ENCODE results near the gene DIP2B. TPM values are rescaled to one million over a fixed set of nuclear protein-coding genes. Genes with fewer than 3 reads are reported as not detected.

DIP2B gene
- total and polyA plus RNA-seq, 10 donors, result 5.6 to 96.4 (median 61.6) TPM

GRCh38 chr12:50562520-50563433 lies 58.0 kb downstream of the DIP2B start:
- peaks cover 13 to 88% (median 58%) of the 10 kb centered on the region in 6 donors for H3K4me1 ChIP-seq
- H3K36me3 ChIP-seq, result no peaks in the 10 kb centered on the region
- peak overlapping the region in 4 of 8 donors; percentile 40 to 70 (median 56) for H3K27ac ChIP-seq
- WGBS, 5 donors, result 86 to 92% (median 88%) methylated on average over 7 of the region's 7 CpGs
- H3K27me3 ChIP-seq (replicated peaks in 1 of 7), result no peaks in the 10 kb centered on the region
- intact Hi-C loops (cut with DNase I; ENCODE audit: low total_unique reads), result no loop called here
- no peak overlapping the region for H3K4me3 ChIP-seq
- TF ChIP-seq CTCF (IDR thresholded peaks at IDR 0.05 in 8 of 11, conservative IDR thresholded peaks at IDR 0.05 in 3 of 11) (no peak), POLR2AphosphoS5 (IDR thresholded peaks at IDR 0.05) (no peak), POLR2A (IDR thresholded peaks at IDR 0.05) (no peak)
- H3K9me3 ChIP-seq, result no peaks in the 10 kb centered on the region
- no peak for DNase-seq

- H3K36me3 ChIP-seq, result no peaks in the 10 kb centered on the region
- H3K27me3 ChIP-seq (replicated peaks in 1 of 7), result no peaks in the 10 kb centered on the region
- WGBS, 5 donors, result 87 to 100% (median 100%) methylated on average over 1 of the region's 1 CpG
- no peak for TF ChIP-seq POLR2A (IDR thresholded peaks at IDR 0.05)
- TF ChIP-seq POLR2AphosphoS5 (IDR thresholded peaks at IDR 0.05), result no peak
- H3K27ac ChIP-seq, result peak overlapping the region in 6 of 8 donors; percentile 33 to 70 (median 47)
- no peaks in the 10 kb centered on the region for H3K9me3 ChIP-seq
- no peak for DNase-seq
- H3K4me1 ChIP-seq, result peaks cover 20 to 88% (median 61%) of the 10 kb centered on the region in 6 donors
- intact Hi-C loops (cut with DNase I; ENCODE audit: low total_unique reads), result no loop called here
- H3K4me3 ChIP-seq, result no peak overlapping the region
Measured at GRCh38 chr12:50563434-50563787, 58.6 kb downstream of the DIP2B start.

GRCh38 chr12:50564237-50564947 lies 59.6 kb downstream of the DIP2B start:
- Histone ChIP-seq H3K27ac (peak overlapping the region; percentile 7 to 70 (median 43)), H3K9me3 (no peaks in the 10 kb centered on the region), H3K4me3 (no peak overlapping the region), H3K4me1 (peaks cover 24 to 88% (median 62%) of the 10 kb centered on the region in 6 donors), H3K27me3 (replicated peaks in 1 of 7) (no peaks in the 10 kb centered on the region), H3K36me3 (no peaks in the 10 kb centered on the region)
- no peak for TF ChIP-seq POLR2AphosphoS5 (IDR thresholded peaks at IDR 0.05)
- no peak for TF ChIP-seq CTCF (IDR thresholded peaks at IDR 0.05 in 8 of 11, conservative IDR thresholded peaks at IDR 0.05 in 3 of 11)
- TF ChIP-seq POLR2A (IDR thresholded peaks at IDR 0.05), result no peak
- WGBS, 5 donors, result 32 to 50% (median 42%) methylated on average over 4 of the region's 4 CpGs
- intact Hi-C loops (cut with DNase I; ENCODE audit: low total_unique reads), result no loop called here
- DNase-seq, result no peak

- Histone ChIP-seq H3K9me3 (no peaks in the 10 kb centered on the region), H3K36me3 (no peaks in the 10 kb centered on the region), H3K27ac (peak overlapping the region in 5 of 8 donors; percentile 40 to 70 (median 54)), H3K4me1 (peaks cover 24 to 92% (median 67%) of the 10 kb centered on the region in 6 donors), H3K27me3 (replicated peaks in 1 of 7) (no peaks in the 10 kb centered on the region), H3K4me3 (no peak overlapping the region)
- no peak for TF ChIP-seq POLR2A (IDR thresholded peaks at IDR 0.05)
- no peak for TF ChIP-seq POLR2AphosphoS5 (IDR thresholded peaks at IDR 0.05)
- TF ChIP-seq CTCF (IDR thresholded peaks at IDR 0.05 in 8 of 11, conservative IDR thresholded peaks at IDR 0.05 in 3 of 11), result no peak
- 67 to 79% (median 72%) methylated on average over 3 of the region's 3 CpGs for WGBS, 5 donors
- DNase-seq, result no peak
- intact Hi-C loops (cut with DNase I; ENCODE audit: low total_unique reads), result no loop called here
Measured at GRCh38 chr12:50564948-50565297, 60.1 kb downstream of the DIP2B start.

Data from spleen (tissue), 11 donors.